Fibroblast of peridontal ligament (primary cell): ENCODE measurements around the gene TAC4.
A peak's percentile ranks its signal among the peaks of the same experiment; 100 is the strongest.

ENCODE experiments used
- DNase-seq: peaks from one replicate; pipeline ENCODE4 v3.0.0-alpha.2; 2010; ENCODE audit errors: extremely low read depth

TAC4 gene, protein sequence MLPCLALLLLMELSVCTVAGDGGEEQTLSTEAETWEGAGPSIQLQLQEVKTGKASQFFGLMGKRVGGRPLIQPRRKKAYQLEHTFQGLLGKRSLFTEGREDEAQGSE

DNA sequence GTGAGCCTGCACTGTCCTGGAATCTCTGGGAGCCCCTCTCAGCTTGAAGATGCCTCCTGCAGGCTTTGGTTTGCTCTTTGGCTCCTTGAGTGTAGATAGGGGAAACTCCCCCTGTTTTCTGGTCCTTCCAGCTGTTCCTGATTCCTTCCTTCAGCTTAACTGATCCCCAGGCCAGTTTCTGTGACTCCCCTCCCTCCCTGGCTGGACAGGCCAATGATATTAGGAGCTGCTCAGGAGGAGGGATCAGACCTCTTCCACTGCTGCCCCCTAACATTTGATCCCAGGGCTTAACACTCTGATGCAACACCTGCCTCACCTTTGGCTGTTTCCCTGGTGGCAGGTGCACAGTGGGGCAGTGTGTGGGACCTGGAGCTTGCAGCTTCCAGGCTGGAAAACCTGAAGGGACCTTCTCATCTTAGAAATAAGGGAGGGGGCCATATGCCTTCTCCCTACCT is at the start of gene TAC4:
TSS of gene TAC4 (minus strand) at position 51 of the 455 bp plus-strand sequence. CDS start 52 bp downstream, outside the sequence.
- DNase-seq: no peak

- DNase-seq: no peak
Measured at GRCh38 chr17:49896860-49897259, 49.0 kb upstream of the TAC4 start.

DNA sequence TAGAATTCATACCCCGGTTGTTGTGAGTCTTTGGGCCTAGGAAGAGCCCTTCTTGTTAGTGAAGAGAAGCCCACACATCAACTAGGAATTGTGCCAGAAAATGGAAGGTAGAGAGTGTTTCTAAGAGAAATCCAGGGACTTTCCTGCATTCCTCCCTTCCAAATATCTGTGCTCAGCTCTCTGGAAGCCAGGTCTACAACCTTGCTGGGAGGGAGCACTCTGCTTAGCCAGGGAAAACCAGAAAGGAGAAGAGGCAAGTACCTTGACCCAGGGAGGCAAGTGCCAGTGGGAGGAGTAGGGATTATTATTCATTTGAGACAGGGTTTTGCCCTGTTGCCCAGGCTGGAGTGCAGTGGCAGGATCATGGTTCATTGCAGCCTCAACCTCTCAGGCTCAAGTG is 48.4 kb upstream of the TAC4 start:
- DNase-seq: no peak

DNA sequence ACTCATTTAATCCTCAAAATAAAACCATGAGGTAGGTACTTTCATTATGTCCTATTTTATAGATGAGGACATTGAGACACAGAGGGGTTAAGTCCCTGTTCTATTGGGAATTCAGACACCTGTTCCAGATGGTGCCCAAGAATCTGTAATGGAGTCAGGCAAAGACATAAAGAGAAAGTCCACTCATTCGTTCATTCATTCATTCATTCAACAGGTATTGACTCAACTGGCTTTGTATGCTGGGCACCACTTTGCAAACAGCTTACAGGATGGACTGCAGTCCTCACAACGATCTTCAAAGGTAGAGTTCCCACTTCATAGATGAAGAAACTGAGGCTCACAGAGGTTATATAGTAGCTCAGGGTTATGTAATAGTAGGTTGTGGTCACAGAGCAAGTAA is 47.9 kb upstream of the TAC4 start:
- no peak for DNase-seq

DNA sequence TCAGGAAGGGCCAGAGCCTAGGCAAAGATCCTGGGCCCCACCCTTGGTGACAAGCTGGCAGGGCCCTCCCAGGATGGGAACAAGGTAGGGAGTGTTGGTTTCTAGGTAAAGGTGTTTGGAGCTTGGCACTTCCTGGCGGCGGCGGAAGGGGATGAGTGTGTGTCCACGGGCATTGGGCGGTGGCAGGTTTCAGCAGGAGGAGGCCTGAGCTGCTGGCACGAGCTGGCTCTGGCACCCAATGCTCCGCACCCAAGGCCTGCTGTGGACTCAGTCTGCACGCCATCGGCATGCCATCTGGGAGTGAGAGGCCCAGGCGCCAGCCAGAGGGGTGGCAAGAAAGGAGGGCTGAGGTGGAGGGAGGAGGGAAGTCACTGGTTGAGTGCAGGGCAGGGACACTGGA is 46.9 kb upstream of the TAC4 start:
- no peak for DNase-seq

DNA sequence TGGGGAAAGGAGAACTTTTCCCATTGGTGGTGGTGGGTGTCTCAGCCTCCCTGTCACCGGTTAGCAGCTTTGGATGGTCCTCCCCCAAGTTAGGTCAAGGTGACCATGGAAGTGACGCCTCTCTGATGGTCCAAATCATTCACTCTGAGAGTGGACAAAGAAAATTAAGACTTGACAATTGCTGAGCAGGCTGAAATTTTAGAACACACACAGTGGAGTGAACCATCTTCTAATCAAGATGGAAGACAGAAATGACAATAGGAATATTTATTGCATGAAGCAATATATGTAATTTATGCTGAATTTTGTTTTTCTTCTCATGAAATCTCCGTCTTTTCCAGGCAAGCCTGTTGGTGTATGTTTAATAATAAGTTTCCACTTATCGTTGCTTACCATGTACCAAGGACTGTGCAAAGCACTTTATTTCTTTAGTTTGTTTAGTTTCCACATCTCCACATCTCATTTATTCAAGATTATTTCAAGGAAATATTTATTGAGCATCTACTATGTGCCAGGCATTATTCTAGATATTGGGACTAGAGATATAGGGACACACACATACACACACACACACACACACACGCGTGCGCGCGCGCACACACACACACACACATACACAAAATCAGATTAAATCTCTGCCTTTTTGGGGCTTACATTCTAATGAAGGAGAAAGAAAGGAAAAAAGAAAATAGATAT is 44.0 kb upstream of the TAC4 start:
- no peak for DNase-seq

DNA sequence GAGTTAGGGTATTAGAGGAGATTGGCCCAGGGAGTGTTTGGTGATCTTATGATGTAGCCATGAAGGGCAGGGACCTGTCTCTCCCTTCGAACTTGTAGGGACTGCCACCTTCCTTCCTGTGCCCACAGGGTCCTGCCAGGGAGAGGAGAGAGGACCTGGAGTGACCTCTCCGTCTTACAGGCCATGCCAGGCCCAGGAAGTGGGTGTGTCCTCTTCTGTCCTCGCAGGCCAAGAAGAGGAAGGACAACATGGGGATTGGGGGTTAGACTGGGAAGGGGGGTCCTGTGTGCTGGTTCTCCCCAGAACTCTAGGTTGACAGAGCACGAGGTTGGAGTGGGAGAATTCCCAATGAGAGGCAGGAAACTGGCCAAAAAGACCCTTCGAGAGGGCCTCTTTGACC is 43.4 kb upstream of the TAC4 start:
- DNase-seq: no peak

GRCh38 chr17:49890852-49891251 is 43.0 kb upstream of the TAC4 start:
- DNase-seq: no peak

GRCh38 chr17:49890077-49890821 is 42.4 kb upstream of the TAC4 start:
- DNase-seq: no peak

DNA sequence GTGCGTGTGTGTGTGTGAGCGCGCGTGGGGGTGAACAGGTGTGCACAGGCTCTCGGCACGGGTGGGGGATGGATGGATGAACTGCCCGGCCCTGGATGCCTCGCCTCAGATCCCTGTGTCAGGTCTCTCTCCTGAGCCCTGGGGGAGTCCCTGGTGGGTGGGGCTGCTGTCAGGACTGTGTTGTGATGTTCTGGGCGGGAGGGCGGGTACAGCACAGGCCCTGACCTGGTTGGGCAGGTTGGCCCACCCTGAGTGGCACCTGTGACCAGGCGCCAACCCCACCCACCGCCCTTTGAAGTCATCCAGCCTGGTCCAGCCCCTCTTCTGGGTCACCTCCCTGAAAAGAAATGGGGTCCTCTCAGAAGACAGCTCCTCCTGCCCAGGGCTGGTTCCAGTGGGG is 41.6 kb upstream of the TAC4 start:
- no peak for DNase-seq

DNA sequence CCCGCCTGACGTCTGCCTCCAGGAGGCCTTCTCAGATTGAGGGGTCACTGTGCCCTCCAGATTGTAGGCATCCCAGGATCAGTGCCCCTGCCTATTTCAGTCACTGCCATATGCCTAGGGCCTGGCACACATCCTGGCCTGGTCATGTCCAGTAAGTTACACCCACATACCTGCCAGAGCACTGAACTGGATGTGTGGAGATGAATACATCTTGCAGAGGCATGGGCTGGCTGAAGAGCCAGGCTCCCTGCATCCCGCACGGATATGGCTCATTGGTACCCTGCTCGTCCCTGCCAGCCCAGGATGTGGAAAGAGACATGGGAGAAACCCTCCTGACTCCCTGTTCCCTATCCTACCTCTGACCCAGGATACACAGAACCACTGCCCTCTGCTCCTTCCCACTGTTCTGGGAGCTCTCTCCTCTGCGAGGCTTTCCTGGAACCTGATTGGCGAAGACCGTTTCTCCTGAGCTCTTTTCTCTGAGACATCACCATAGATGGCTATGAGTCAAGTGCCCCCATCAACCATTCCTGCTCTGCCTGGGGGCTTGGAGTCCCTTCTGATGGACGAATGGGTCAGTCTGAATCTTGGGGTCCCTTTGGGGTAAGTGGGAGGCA is 40.0 kb upstream of the TAC4 start:
- DNase-seq: no peak

- no peak for DNase-seq
Measured at GRCh38 chr17:49887086-49887743, 39.3 kb upstream of the TAC4 start.

DNA sequence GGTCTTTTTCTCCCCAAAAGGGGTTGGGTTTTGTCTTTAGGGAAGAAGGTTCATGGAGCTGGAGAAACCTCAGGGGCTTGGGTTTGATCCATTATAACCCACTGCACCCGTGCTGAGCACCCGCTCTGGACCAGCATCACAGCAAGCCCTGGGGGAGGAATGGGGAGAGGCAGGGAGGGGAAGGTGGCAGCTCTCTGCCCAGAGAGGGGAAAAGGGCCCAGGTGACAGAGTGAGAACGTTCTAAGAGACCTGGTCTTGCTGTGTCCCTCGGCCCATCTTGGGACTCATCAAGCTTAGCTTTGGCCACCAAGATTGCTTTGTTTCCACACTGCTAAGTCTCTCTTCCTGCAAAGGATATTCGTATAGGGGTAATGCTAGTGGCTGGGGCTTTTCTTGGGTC is 38.2 kb upstream of the TAC4 start:
- DNase-seq: no peak

DNA sequence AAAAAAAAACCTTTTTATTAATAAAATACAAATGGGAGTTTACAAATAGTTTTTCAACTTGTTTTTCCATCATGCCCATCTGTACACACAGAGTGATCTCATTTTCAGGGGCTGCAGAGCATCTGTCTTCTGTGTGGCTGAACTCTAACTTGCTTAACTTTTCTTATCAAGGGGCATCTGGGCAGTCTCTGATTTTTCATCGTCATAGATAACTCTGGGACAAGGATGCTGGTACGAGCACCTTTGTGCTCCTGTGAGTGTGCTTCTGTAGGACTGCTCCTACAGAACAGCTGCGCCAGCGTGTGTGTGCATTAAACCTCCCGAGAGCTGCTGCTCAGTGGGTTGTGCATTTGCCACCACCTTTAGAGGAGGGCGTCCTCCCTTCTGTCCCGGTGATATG is 34.6 kb upstream of the TAC4 start:
- no peak for DNase-seq

DNA sequence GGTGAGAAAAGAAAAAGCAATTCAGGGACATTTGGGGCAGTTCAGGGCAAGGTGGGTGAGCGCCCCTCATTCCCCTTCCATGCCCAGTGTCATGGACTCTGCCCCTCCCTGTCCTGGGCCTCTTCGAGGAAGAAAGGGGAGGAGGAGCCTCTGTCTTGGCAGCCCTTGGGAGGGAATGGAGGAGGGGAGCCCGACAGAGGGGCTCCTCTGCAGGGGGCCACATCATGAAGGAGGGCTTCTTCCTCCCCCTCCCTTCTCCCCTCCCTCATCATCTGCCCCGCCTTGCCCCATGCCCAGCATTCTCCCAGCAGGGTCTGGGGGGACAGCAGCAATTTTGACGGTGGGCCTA is 33.2 kb upstream of the TAC4 start:
- no peak for DNase-seq

DNA sequence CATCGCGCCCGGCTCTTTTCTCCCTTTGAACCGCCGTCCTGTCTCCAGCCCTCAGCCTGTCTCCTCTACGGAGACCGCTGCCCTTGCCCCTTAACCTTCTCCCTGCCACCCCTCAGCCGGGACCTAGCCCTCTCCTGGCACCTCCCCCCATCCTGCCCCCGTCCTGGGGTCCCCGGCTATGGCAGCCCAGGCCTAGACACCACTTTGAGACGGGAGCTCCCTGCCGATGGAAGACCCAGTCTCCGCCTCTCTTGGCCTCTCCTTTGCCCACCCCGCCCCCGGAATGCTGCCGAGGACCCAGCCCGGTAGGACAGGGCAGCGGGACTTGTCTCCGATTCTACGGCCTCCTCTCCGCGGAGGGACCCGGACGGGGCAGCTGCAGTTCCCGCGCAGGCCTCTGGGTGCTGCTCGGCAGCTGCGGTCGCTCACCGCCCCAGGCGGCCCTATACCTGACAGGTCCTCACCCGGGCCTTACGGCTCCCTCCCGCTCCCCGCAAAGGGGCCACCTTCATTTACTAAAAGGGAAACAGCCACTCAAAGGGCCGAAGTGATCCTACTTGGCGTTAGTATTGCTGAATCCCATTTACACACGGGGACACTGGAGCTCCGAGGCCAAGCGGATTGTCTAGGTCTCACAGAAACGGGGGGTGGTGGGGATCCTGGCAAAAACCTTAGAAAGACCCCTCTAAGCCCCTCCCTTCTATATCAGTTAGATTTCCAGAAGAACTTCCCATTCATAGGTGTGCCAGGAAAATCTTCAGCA is 32.6 kb upstream of the TAC4 start:
- DNase-seq: peak; percentile 26

GRCh38 chr17:49878931-49879904 is 31.3 kb upstream of the TAC4 start:
- no peak for DNase-seq

DNA sequence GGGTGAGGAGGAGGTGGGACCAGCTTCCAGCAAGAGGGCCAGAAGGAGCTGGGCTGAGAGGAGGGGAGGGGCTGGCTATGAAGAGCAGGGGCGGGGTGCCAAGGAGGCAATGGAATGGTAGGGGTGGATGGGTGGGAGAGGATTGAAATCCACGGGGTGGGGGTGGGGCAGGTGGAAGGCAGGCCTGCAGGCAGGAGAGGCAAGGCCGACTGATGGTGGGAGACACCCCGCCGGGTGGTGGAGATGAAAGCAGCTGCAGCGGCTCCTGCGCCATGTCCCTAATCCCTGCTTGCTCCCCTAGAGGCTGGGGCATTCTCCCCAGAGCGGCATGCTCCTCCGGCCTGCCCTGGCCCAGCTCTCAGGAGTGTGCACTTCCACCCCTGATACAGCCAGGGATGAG is 27.8 kb upstream of the TAC4 start:
- no peak for DNase-seq

DNA sequence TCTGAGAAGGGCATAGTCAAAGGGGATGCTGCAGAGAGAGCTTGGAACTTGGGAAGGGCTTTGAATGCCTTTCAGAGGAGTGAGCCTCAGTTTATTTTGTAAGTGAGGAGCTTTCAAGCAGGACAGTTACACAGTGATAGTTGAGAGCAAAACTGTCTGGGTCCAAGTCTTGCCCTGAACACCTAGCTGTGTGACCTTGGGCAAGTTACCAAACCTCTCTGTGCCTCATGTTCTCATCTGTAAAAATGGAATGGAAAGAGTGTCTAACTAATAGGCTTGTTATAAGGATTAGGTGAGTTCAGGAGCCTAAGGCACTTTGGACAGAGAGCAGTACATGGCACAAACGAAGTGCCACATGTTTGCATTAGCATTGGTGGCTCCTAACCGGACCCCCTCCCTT is 27.0 kb upstream of the TAC4 start:
- no peak for DNase-seq

- DNase-seq: no peak
Measured at GRCh38 chr17:49873926-49874325, 26.1 kb upstream of the TAC4 start.
